ENCODE results near the gene PPP6R3.

- TF ChIP-seq, protein P1, sequence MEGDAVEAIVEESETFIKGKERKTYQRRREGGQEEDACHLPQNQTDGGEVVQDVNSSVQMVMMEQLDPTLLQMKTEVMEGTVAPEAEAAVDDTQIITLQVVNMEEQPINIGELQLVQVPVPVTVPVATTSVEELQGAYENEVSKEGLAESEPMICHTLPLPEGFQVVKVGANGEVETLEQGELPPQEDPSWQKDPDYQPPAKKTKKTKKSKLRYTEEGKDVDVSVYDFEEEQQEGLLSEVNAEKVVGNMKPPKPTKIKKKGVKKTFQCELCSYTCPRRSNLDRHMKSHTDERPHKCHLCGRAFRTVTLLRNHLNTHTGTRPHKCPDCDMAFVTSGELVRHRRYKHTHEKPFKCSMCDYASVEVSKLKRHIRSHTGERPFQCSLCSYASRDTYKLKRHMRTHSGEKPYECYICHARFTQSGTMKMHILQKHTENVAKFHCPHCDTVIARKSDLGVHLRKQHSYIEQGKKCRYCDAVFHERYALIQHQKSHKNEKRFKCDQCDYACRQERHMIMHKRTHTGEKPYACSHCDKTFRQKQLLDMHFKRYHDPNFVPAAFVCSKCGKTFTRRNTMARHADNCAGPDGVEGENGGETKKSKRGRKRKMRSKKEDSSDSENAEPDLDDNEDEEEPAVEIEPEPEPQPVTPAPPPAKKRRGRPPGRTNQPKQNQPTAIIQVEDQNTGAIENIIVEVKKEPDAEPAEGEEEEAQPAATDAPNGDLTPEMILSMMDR (IDR thresholded peaks at IDR 0.05) = no peak
- no peak for TF ChIP-seq POLR2A (IDR thresholded peaks at IDR 0.05)
Observed at GRCh38 chr11:68498321-68498720, 37.8 kb downstream of the PPP6R3 start.
